H1 (cell line): ENCODE results near the gene TGFB1I1. TPM values are rescaled to one million over a fixed set of nuclear protein-coding genes. Genes with fewer than 3 reads are reported as not detected.

Source experiments
- CBX5 ChIP-seq: fragments of 300-800, 300-1000 bp; sonication (generic); IDR thresholded peaks from 2 replicates; pipeline ENCODE4 v1.7.1; 2016; ENCODE audit warnings: antibody characterized with exemption, low read length, low read depth
- CEBPB ChIP-seq: IDR thresholded peaks from 2 replicates; pipeline ENCODE4 v1.6.1; 2012; ENCODE audit warnings: low read depth, low read length
- CTBP2 ChIP-seq: IDR thresholded peaks from 2 replicates; pipeline ENCODE4 v1.7.0; 2011; ENCODE audit warnings: borderline replicate concordance, mild to moderate bottlenecking, moderate library complexity, mixed read lengths, low read length; ENCODE audit not compliant: insufficient read depth, insufficient read length
- EP300 ChIP-seq, 2 experiments: IDR thresholded peaks; 1 replicate in 1 of 2; 2 replicates in 1 of 2; pipeline ENCODE4 v1.6.1; 2011 to 2012; ENCODE audit warnings: low read depth in 2 of 2, low read length in 2 of 2, mild to moderate bottlenecking in 2 of 2, borderline replicate concordance in 1 of 2, inconsistent platforms in 1 of 2, moderate library complexity in 1 of 2
- SRF ChIP-seq: IDR thresholded peaks from 2 replicates; pipeline ENCODE4 v1.6.1; 2011; ENCODE audit warnings: mild to moderate bottlenecking, low read depth, low read length, moderate library complexity
- SUZ12 ChIP-seq: fragments of 200-600 bp; sonication (generic); IDR thresholded peaks from 2 replicates; pipeline ENCODE4 v1.6.1; 2012; ENCODE audit warnings: mild to moderate bottlenecking, inconsistent platforms, low read length, moderate library complexity, mixed read lengths
- TAF1 ChIP-seq: IDR thresholded peaks from 2 replicates; pipeline ENCODE4 v1.6.1; 2011; ENCODE audit warnings: mild to moderate bottlenecking, low read depth, low read length
- ZNF274 ChIP-seq: IDR thresholded peaks from 2 replicates; pipeline ENCODE4 v1.7.0; 2012; ENCODE audit warnings: low read length, borderline replicate concordance; ENCODE audit errors: extremely low read depth
- polyA plus RNA-seq, 7 experiments: library from polyadenylated mRNA; depleted of rRNA in 3 of 7; stranded (reverse) in 5 of 7; unstranded in 2 of 7; fragments of >200 nt in 5 of 7; fragments of 200-250 nt in 2 of 7; gene quantifications; 1 replicate in 5 of 7; 2 replicates in 1 of 7; 4 replicates in 1 of 7; pipeline versions ENCODE4 v1.2.1 to v1.2.3, GENCODE V29; 2011 to 2013; ENCODE audit warnings: missing spikeins in 2 of 7, mixed read lengths in 2 of 7
- total RNA-seq: library from RNA; stranded (reverse); fragmentation: NEBNext Ultra II Directional; extraction: Animal tissue kit (Norgen Biotek cat#: 25700); gene quantifications from 2 replicates; pipeline ENCODE4 v1.2.1, GENCODE V29; 2021

TGFB1I1 gene
- total and polyA plus RNA-seq, 2 of the 8 experiments (the other 6 are each of a cell fraction or from before 2014, with no cell fraction given) = 5.6 to 5.8 TPM

DNA sequence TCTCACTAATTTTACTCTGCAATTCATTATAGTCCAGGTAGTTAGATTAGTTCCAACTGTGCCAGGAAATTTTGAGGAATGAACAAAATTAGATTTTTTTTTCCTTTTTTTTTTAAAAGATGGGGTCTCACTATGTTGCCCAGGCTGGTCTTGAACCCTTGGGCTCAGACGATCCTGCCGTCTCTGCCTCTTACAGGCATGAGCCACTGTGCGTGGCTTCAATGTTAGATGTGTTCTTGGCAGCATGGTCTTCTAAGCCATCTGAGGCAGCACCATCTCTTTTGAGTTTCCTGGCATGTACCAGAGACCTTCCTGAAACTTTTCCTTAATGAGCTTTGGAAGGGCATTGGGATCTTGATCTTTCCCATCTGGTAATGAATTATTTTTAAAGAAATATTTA lies 53.2 kb downstream of the TGFB1I1 start (continued):
- TF ChIP-seq TAF1 (no peak), EP300 (IDR thresholded peaks at IDR 0.05; ENCODE audit: borderline replicate concordance in 1 of 2, low read depth in 2 of 2, low read length in 2 of 2) (no peak), CTBP2 (no peak), SRF (no peak), SUZ12 (no peak), ZNF274 (no peak), CBX5 (no peak), CEBPB (no peak)

Other genes with a start within 250 kb of the TGFB1I1 start
- gene ITGAM, start 212.2 kb upstream of the TGFB1I1 start, total RNA-seq = 0.22 and 0.44 TPM in 2 replicates
- 2.0 and 2.9 TPM in 2 replicates for gene ITGAM, start 212.2 kb upstream of the TGFB1I1 start, polyA plus RNA-seq (2011; rRNA removed)
- not detected in 2 replicates for gene ITGAX, start 117.0 kb upstream of the TGFB1I1 start, total RNA-seq
- 0.13 and 0.30 TPM in 2 replicates for gene ITGAX, start 117.0 kb upstream of the TGFB1I1 start, polyA plus RNA-seq (2011; rRNA removed)
- not detected in 2 replicates for gene ITGAD, start 78.8 kb upstream of the TGFB1I1 start, total RNA-seq
- 0.06 TPM in 1 of 2 replicates, not detected in the other for gene ITGAD, start 78.8 kb upstream of the TGFB1I1 start, polyA plus RNA-seq (2011; rRNA removed)
- gene COX6A2, start 43.8 kb upstream of the TGFB1I1 start, total RNA-seq = not detected in 2 replicates
- 0.79 and 1.6 TPM in 2 replicates for gene COX6A2, start 43.8 kb upstream of the TGFB1I1 start, polyA plus RNA-seq (2011; rRNA removed)
- 0.15 and 0.19 TPM in 2 replicates for gene ZNF843, start 29.4 kb upstream of the TGFB1I1 start, total RNA-seq
- gene ZNF843, start 29.4 kb upstream of the TGFB1I1 start, polyA plus RNA-seq (2011; rRNA removed) = 0.32 and 0.36 TPM in 2 replicates
- gene ARMC5, start 12.7 kb upstream of the TGFB1I1 start, total RNA-seq = 8.7 and 8.9 TPM in 2 replicates
- gene ARMC5, start 12.7 kb upstream of the TGFB1I1 start, polyA plus RNA-seq (2011; rRNA removed) = 7.8 and 16.4 TPM in 2 replicates
- 0.56 and 1.1 TPM in 2 replicates for gene SLC5A2, start 11.0 kb downstream of the TGFB1I1 start, total RNA-seq
- 4.1 and 4.4 TPM in 2 replicates for gene SLC5A2, start 11.0 kb downstream of the TGFB1I1 start, polyA plus RNA-seq (2011; rRNA removed)
- 20.3 and 22.5 TPM in 2 replicates for gene RUSF1, start 36.2 kb downstream of the TGFB1I1 start, total RNA-seq
- gene RUSF1, start 36.2 kb downstream of the TGFB1I1 start, polyA plus RNA-seq (2011; rRNA removed) = 33.7 and 53.0 TPM in 2 replicates
- gene AHSP, start 55.7 kb downstream of the TGFB1I1 start, total RNA-seq = 0.91 and 1.4 TPM in 2 replicates
- 4.8 and 15.3 TPM in 2 replicates for gene AHSP, start 55.7 kb downstream of the TGFB1I1 start, polyA plus RNA-seq (2011; rRNA removed)